Upper lobe of left lung (tissue), 4 donors: ENCODE measurements around the gene CREG1.

Experiments
- CTCF ChIP-seq, 6 experiments: fragments of 450-650 bp in 4 of 6; fragments of 200-600 bp in 2 of 6; sonication (generic) in 2 of 6; IDR thresholded peaks; one replicate each; pipeline ENCODE4 v1.5.1; 2016 to 2019; ENCODE audit warnings: antibody characterized with exemption in 6 of 6
- POLR2A ChIP-seq, 4 donors: fragments of 450-650 bp; IDR thresholded peaks; one replicate each; pipeline ENCODE4 v1.5.1; 2016 to 2017; ENCODE audit warnings: antibody characterized with exemption in 4 of 4, mild to moderate bottlenecking in 2 of 4

GRCh38 chr1:167503626-167504466 is 49.7 kb downstream of the CREG1 start:
- TF ChIP-seq CTCF (IDR thresholded peaks at IDR 0.05) (no peak), POLR2A (IDR thresholded peaks at IDR 0.05) (no peak)
